GM20431 (cell line): ENCODE measurements around the gene GP1BA.
"Not testable (repeated sequence)": the region's sequence is repeated elsewhere in the genome, so short reads cannot be mapped to it uniquely, and the experiment has no call there.

Source experiments
- in situ Hi-C: fragments of 300-500 bp; cut with MseI, MboI; formaldehyde crosslinking; loops from one replicate; pipeline ENCODE4 v1.15.0; 2020; ENCODE audit warnings: low sequenced_read_pairs; ENCODE audit not compliant: unreplicated experiment

The GP1BA gene

GRCh38 chr17:4900231-4901107, 31.6 kb upstream of the GP1BA start:
- in situ Hi-C loops = no loop called here

GRCh38 chr17:4901108-4901647, 30.9 kb upstream of the GP1BA start:
- in situ Hi-C loops = no loop called here

GRCh38 chr17:4901648-4902344, 30.3 kb upstream of the GP1BA start:
- in situ Hi-C loops = no loop called here

- in situ Hi-C loops = no loop called here
Observed at GRCh38 chr17:4902540-4902939, 29.5 kb upstream of the GP1BA start.

GRCh38 chr17:4903051-4903818, 28.8 kb upstream of the GP1BA start, which contains the start of gene CHRNE:
TSS of gene CHRNE (minus strand) at chr17:4903098. CDS start at chr17:4903063, 35 bp downstream.
- in situ Hi-C loops = no loop called here

- in situ Hi-C loops = not testable (repeated sequence)
Observed at GRCh38 chr17:4906642-4907041, 25.4 kb upstream of the GP1BA start.

GRCh38 chr17:4908301-4908700, 23.8 kb upstream of the GP1BA start:
- in situ Hi-C loops = no loop called here

GRCh38 chr17:4908711-4909496, 23.2 kb upstream of the GP1BA start:
- in situ Hi-C loops = no loop called here

- in situ Hi-C loops = no loop called here
Observed at GRCh38 chr17:4913994-4914393, 18.1 kb upstream of the GP1BA start.

GRCh38 chr17:4914551-4914950, 17.5 kb upstream of the GP1BA start:
- in situ Hi-C loops = not testable (repeated sequence)

GRCh38 chr17:4919511-4920047, 12.5 kb upstream of the GP1BA start:
- in situ Hi-C loops = no loop called here

- in situ Hi-C loops = no loop called here
Observed at GRCh38 chr17:4920351-4921048, 11.6 kb upstream of the GP1BA start.

- in situ Hi-C loops = no loop called here
Observed at GRCh38 chr17:4921320-4921719, 10.8 kb upstream of the GP1BA start.

GRCh38 chr17:4926577-4927335, 5.3 kb upstream of the GP1BA start:
- in situ Hi-C loops = not testable (repeated sequence)

GRCh38 chr17:4928881-4929280, 3.2 kb upstream of the GP1BA start:
- in situ Hi-C loops = no loop called here

GRCh38 chr17:4932756-4933155, 679 bp downstream of the GP1BA start:
- in situ Hi-C loops = no loop called here

- in situ Hi-C loops = no loop called here
Observed at GRCh38 chr17:4933646-4934045, 1.6 kb downstream of the GP1BA start.
